ENCODE data around the gene COPS6.

COPS6 gene

DNA sequence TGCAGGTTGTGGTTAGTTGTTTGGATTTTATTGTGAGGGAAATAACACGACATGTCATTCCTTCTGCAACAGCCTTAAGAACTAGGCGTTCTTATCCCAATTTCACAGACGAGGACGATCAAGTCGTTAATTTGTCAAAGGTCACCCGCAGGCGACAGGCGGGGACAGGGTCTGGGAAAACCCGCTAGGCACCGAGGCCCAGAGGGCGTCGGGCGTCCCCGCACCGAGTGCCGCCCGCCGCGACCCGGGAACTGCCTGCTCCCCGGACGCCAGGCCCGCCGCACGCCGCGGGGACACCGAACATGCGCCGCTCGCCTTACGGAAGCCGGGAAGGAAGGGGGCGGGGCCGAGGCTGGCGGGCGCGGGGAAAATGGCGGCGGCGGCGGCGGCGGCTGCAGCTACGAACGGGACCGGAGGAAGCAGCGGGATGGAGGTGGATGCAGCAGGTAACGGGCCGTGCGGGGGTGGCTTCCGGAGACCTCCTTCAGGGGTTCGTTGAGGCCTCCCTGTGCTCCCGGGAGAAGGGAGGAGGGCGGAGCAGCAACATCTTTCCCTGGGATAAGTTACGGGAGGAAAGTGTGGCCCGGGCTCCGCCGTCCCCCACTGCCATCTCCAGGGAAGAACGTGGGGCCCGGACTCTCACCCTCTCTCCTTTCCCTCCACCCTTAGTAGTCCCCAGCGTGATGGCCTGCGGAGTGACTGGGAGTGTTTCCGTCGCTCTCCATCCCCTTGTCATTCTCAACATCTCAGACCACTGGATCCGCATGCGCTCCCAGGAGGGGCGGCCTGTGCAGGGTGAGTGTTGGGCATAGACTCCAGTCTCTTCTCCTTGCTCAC is at the start of gene COPS6:
Gene COPS6, plus strand, starts transcription at position 349 of the 837 bp plus-strand sequence. Its CDS starts 22 bp downstream, at position 371.
- peak within 1 kb of the TSS; percentile 89 for H3K4me3 ChIP-seq (ENCODE audit: low read depth, low read length)
- TF ChIP-seq, protein P1, sequence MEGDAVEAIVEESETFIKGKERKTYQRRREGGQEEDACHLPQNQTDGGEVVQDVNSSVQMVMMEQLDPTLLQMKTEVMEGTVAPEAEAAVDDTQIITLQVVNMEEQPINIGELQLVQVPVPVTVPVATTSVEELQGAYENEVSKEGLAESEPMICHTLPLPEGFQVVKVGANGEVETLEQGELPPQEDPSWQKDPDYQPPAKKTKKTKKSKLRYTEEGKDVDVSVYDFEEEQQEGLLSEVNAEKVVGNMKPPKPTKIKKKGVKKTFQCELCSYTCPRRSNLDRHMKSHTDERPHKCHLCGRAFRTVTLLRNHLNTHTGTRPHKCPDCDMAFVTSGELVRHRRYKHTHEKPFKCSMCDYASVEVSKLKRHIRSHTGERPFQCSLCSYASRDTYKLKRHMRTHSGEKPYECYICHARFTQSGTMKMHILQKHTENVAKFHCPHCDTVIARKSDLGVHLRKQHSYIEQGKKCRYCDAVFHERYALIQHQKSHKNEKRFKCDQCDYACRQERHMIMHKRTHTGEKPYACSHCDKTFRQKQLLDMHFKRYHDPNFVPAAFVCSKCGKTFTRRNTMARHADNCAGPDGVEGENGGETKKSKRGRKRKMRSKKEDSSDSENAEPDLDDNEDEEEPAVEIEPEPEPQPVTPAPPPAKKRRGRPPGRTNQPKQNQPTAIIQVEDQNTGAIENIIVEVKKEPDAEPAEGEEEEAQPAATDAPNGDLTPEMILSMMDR (IDR thresholded peaks at IDR 0.05; ENCODE audit: low read depth, low read length, missing control alignments): no peak
- in situ Hi-C loops (cut with HindIII; ENCODE audit: low sequenced_read_pairs): no loop called here
- no peak for DNase-seq (ENCODE audit: low read depth)

DNA sequence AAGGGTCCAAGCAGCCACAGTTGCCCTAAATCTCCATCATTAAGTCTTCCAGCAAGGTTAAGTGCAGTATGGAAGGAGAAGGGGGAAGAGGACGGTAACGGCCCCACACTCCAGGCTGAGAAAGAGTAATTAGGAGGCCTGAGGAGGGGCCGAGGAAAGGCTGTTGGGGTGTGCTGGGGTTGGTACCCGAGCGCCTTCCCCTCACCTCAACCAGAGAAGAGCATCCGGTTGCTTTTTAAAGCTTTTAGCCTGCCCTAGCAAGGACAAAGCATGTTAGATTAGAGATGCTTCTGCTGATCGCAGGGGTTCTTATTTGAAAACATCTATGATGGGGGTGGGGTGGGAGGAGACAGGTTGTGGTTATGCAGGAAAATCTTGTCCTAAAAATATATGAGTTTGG is 48.2 kb upstream of the COPS6 start:
- H3K4me3 ChIP-seq (ENCODE audit: low read depth, low read length): no peak overlapping the region
- in situ Hi-C loops (cut with HindIII; ENCODE audit: low sequenced_read_pairs): no loop called here
- DNase-seq (ENCODE audit: low read depth): no peak
- TF ChIP-seq, protein P1 (IDR thresholded peaks at IDR 0.05; ENCODE audit: low read depth, low read length, missing control alignments): no peak

DNA sequence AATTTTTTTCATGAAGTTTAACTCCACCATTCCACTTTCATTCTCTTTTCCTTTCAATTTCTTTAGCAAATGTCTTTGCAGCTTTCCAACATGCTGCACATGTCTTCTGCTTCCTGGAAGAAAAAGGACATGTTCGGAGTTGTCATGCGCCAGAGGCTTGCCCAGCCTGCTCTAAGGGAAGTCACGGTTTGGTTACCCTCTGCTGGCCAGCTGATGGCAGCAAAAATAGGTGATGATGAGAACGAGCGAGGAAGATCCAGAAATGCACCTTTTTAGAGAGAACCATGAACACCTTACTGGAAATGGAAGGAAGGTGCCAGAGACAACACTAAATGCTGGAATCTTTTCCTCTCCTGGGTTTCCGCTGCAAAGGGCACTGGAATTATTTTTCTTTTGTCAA is 44.1 kb upstream of the COPS6 start:
- in situ Hi-C loops (cut with HindIII; ENCODE audit: low sequenced_read_pairs): no loop called here
- no peak overlapping the region for H3K4me3 ChIP-seq (ENCODE audit: low read depth, low read length)
- DNase-seq (ENCODE audit: low read depth): no peak
- TF ChIP-seq, protein P1 (IDR thresholded peaks at IDR 0.05; ENCODE audit: low read depth, low read length, missing control alignments): no peak

DNA sequence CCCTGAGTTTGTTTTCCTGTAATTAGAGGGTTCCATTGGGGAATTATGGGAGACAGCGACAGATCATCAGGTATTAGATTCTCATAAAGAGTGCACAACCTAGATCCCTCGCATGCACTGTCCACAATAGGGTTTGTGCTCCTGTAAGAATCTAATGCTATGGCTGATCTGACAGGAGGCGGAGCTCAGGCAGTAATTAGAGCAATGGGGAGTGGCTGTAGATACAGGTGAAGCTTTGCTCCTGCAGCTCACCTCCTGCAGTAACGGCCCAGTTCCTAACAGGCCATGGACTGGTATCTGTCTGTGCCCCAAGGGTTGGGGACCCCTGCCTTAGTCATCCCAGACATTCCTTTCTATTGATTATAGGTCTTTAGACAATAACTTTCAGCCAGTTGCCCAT is 40.1 kb upstream of the COPS6 start:
- H3K4me3 ChIP-seq (ENCODE audit: low read depth, low read length): no peak overlapping the region
- in situ Hi-C loops (cut with HindIII; ENCODE audit: low sequenced_read_pairs): no loop called here
- DNase-seq (ENCODE audit: low read depth): no peak
- TF ChIP-seq, protein P1 (IDR thresholded peaks at IDR 0.05; ENCODE audit: low read depth, low read length, missing control alignments): no peak

DNA sequence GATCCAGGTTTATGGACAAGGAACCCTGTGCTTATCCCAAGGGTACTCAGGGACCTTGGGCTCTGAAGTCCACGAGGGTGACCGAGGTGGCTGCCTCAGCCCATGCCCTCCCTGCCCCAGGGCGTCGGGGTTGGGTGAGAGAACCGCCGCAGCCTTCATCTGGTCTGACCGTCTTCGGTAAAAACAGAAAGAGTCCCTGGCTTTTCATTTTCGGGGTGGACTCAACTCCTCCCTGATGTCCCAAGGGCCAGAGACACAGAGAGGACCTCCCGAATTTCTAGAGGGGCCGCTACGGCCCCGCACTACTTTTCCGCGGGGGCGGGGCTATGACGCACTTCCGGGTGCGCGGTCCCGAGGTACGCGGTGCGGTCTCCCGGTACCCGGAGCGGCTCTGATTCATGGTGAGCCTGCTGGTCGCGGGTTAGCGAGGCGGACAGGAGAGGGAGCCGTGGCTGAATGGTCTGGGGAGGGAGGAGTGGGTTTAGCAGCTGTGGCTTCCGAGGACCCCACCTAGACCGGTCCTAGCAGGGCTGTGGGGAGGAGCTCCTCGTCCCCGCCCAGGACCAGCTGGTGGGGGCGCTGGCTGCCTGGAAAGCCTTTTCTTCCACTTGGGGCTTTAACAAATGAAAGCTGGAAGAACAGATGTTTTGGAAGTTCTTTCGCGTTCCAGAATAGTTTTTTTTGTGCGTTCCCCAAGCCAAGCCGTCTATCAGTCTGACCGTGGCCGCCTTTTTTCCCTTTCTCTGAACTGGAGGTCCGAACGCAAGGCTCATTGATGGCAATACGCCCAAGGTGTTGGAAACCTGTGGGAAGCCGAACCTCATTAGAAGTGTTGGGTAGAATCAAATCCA is 39.1 kb upstream of the COPS6 start, which contains the start of gene ZSCAN21:
Gene ZSCAN21, plus strand, starts transcription at position 334 of the 851 bp plus-strand sequence. CDS start 7,233 bp downstream, outside the sequence.
- TF ChIP-seq, protein P1 (IDR thresholded peaks at IDR 0.05; ENCODE audit: low read depth, low read length, missing control alignments): peak; percentile 30
- DNase-seq (ENCODE audit: low read depth): peak; percentile 76
- H3K4me3 ChIP-seq (ENCODE audit: low read depth, low read length): peak within 1 kb of the TSS; percentile 79
- in situ Hi-C loops (cut with HindIII; ENCODE audit: low sequenced_read_pairs): no loop called here

DNA sequence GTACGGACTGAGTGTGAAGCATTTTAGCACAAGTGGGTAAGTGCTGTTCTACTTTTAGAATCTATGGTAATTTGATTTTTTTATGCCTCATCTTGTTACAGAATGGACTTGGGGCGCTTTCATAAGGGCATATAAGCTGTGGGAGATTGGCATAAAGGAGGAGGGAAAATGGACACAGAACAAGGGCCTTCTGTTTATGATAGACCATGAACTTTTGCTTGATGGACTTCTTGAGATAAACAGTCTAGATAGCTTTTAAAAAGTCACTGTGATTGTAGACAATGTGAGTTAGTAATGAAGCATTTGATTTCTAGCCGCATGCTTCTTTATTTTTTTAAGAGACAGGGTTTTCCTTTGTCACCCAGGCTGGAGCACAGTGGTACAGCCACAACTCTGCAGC is 37.2 kb upstream of the COPS6 start:
- in situ Hi-C loops (cut with HindIII; ENCODE audit: low sequenced_read_pairs): no loop called here
- no peak for DNase-seq (ENCODE audit: low read depth)
- H3K4me3 ChIP-seq (ENCODE audit: low read depth, low read length): no peak overlapping the region
- TF ChIP-seq, protein P1 (IDR thresholded peaks at IDR 0.05; ENCODE audit: low read depth, low read length, missing control alignments): no peak
